B cell (primary cell): ENCODE data around the gene ARHGEF6. TPM values are rescaled to one million over a fixed set of nuclear protein-coding genes. Genes with fewer than 3 reads are reported as not detected.

Source experiments
- ATAC-seq: fragments of 200-7000 bp; cut with Tn5 transposase; one replicate; pipeline ENCODE4 v1.10.0; 2021; ENCODE audit warnings: low read depth, mild to moderate bottlenecking, moderate number of reproducible peaks, moderate library complexity
- CTCF ChIA-PET: fragments of 350-600 bp; sonication (Branson Sonifier 250); formaldehyde crosslinking; loops from one replicate; lab custom pipeline; 2021; ENCODE audit warnings: antibody characterized with exemption, inconsistent platforms; lab: Charles Lee
- POLR2A ChIA-PET: fragments of 350-600 bp; sonication (Branson Sonifier 250); formaldehyde crosslinking; loops from one replicate; lab custom pipeline; 2021; ENCODE audit warnings: antibody characterized with exemption; lab: Charles Lee
- DNase-seq: peaks from one replicate; pipeline ENCODE4 v3.0.0; 2013
- H2AFZ ChIP-seq: 2 replicates; pipeline ENCODE4 v1.6.1; 2012; ENCODE audit warnings: mild to moderate bottlenecking, low read depth, low read length; ENCODE audit not compliant: insufficient read depth, poor library complexity, severe bottlenecking
- H3K27ac ChIP-seq, 2 donors: 1 replicate in 1 of 2; 2 replicates in 1 of 2; pipeline ENCODE4 v1.5.1; 2012 to 2013; ENCODE audit warnings: low read length in 2 of 2, mild to moderate bottlenecking in 2 of 2, moderate library complexity in 1 of 2
- H3K27me3 ChIP-seq, 4 experiments: fragments of 200-600 bp in 1 of 4; sonication (generic) in 1 of 4; replicated peaks in 1 of 4; 1 replicate in 2 of 4; 2 replicates in 2 of 4; pipeline versions ENCODE4 v1.6.1 to v1.7.0; 2013 to 2016; ENCODE audit warnings: low read length in 3 of 4, mild to moderate bottlenecking in 2 of 4, mixed read lengths in 1 of 4, moderate library complexity in 1 of 4; ENCODE audit not compliant: insufficient read depth in 4 of 4, control insufficient read depth in 3 of 4; ENCODE audit errors: control extremely low read depth in 1 of 4
- H3K36me3 ChIP-seq, 2 experiments: replicated peaks in 1 of 2; 1 replicate in 1 of 2; 2 replicates in 1 of 2; pipeline versions ENCODE4 v1.6.1 to v1.7.1; 2013; ENCODE audit warnings: low read length in 1 of 2; ENCODE audit not compliant: insufficient read depth in 2 of 2, control insufficient read depth in 1 of 2; ENCODE audit errors: control extremely low read depth in 1 of 2, extremely low read depth in 1 of 2
- H3K4me1 ChIP-seq, 2 donors: fragments of 200-600 bp in 1 of 2; sonication (generic) in 1 of 2; 1 replicate in 1 of 2; 2 replicates in 1 of 2; pipeline versions ENCODE4 v1.5.1 to v1.6.1; 2013 to 2017; ENCODE audit warnings: low read length in 2 of 2; ENCODE audit not compliant: control insufficient read depth in 2 of 2, insufficient read depth in 2 of 2
- H3K4me2 ChIP-seq: replicated peaks from 2 replicates; pipeline ENCODE3; 2012; ENCODE audit warnings: mild to moderate bottlenecking, low read depth, low read length; ENCODE audit not compliant: poor library complexity, severe bottlenecking
- H3K4me3 ChIP-seq, 5 experiments: fragments of 200-600 bp in 1 of 5; sonication (generic) in 1 of 5; 1 replicate in 3 of 5; 2 replicates in 2 of 5; pipeline versions ENCODE4 v1.5.1 to v1.7.0; 2011 to 2016; ENCODE audit warnings: low read length in 4 of 5, mild to moderate bottlenecking in 4 of 5, low read depth in 2 of 5, control low read depth in 1 of 5, moderate library complexity in 1 of 5; ENCODE audit not compliant: insufficient read depth in 1 of 5; ENCODE audit errors: control extremely low read depth in 1 of 5, extremely low read depth in 1 of 5
- H3K79me2 ChIP-seq: fragments of 200-600 bp; sonication (generic); one replicate; pipeline ENCODE4 v1.6.0; 2016; ENCODE audit warnings: low read length; ENCODE audit not compliant: control insufficient read depth, insufficient read depth
- H3K9ac ChIP-seq: fragments of 200-600 bp; sonication (generic); 2 replicates; pipeline ENCODE4 v1.6.1; 2017; ENCODE audit warnings: mild to moderate bottlenecking, low read length, moderate library complexity
- H3K9me3 ChIP-seq, 3 donors: one replicate each; pipeline versions ENCODE4 v1.6.1 to v1.7.1; 2013; ENCODE audit warnings: low read length in 2 of 3; ENCODE audit not compliant: control insufficient read depth in 2 of 3, insufficient read depth in 1 of 3; ENCODE audit errors: control extremely low read depth in 1 of 3
- H4K20me1 ChIP-seq: 2 replicates; pipeline ENCODE4 v1.6.0; 2012; ENCODE audit warnings: mild to moderate bottlenecking, low read length; ENCODE audit not compliant: insufficient read depth, control insufficient read depth, poor library complexity, severe bottlenecking
- H3K27ac Mint-ChIP-seq: one replicate; pipeline ENCODE4 v1.8.0; 2021; ENCODE audit warnings: mixed read lengths
- H3K27me3 Mint-ChIP-seq: one replicate; pipeline ENCODE4 v1.8.0; 2021; ENCODE audit warnings: mixed read lengths
- H3K4me1 Mint-ChIP-seq: one replicate; pipeline ENCODE4 v1.8.0; 2021; ENCODE audit warnings: mixed read lengths
- H3K4me3 Mint-ChIP-seq: one replicate; pipeline ENCODE4 v1.8.0; 2021; ENCODE audit warnings: mixed read lengths
- H3K9me3 Mint-ChIP-seq: one replicate; pipeline ENCODE4 v1.8.0; 2022; ENCODE audit warnings: mixed read lengths; ENCODE audit not compliant: insufficient read depth
- CTCF ChIP-seq: fragments of 200-600 bp; IDR thresholded peaks from one replicate; pipeline ENCODE4 v1.8.0; 2022; ENCODE audit warnings: antibody characterized with exemption, mild to moderate bottlenecking
- EZH2 ChIP-seq: IDR thresholded peaks from 2 replicates; pipeline ENCODE4 v1.6.1; 2012; ENCODE audit warnings: borderline replicate concordance, low read depth, mild to moderate bottlenecking, moderate library complexity, low read length; ENCODE audit not compliant: insufficient read depth, poor library complexity, severe bottlenecking
- WGBS: methylation state at CpG from one replicate; pipeline ENCODE4 v1.1.5; 2013; ENCODE audit warnings: missing lambda C conversion rate; ENCODE audit not compliant: insufficient coverage; 5-methylcytosine and 5-hydroxymethylcytosine counted together
- intact Hi-C: fragments of 100-400 bp; cut with micrococcal nuclease; formaldehyde crosslinking; loops from one replicate; pipeline ENCODE4 v1.10.0; 2022
- polyA minus RNA-seq: library from RNA; depleted of rRNA, polyadenylated mRNA; stranded (reverse); fragments of >200 nt; gene quantifications from 2 replicates; pipeline ENCODE4 v1.2.3, GENCODE V29; 2012
- polyA plus RNA-seq: library from polyadenylated mRNA; depleted of rRNA; stranded (reverse); fragments of >200 nt; gene quantifications from 2 replicates; pipeline ENCODE4 v1.2.3, GENCODE V29; 2012
- total RNA-seq, 2 donors: library from RNA; stranded (reverse); fragments of 120-200 nt in 1 of 2; gene quantifications; 1 replicate in 1 of 2; 2 replicates in 1 of 2; pipeline versions ENCODE4 v1.2.3 to v1.2.4, GENCODE V29; 2013 to 2022

Gene ARHGEF6
- total RNA-seq = 43.4 and 45.6 TPM in 2 replicates
- total RNA-seq (2013) = 58.4 TPM
- 29.6 and 31.4 TPM in 2 replicates for polyA plus RNA-seq
- 24.6 and 29.3 TPM in 2 replicates for polyA minus RNA-seq

- ChIA-PET POLR2A (interaction anchor here (5.7 kb wide), 1 partner anchor 12 kb away, joined by 27 read pairs; no protein-coding TSS in a partner anchor), CTCF (interaction anchor here (1.8 kb wide), 1 partner anchor 13 kb away, joined by 8 read pairs; no protein-coding TSS in a partner anchor)
- ATAC-seq (peak; percentile 58), DNase-seq (peak; percentile 37)
- peaks cover 37% of the 10 kb centered on the region for H3K79me2 ChIP-seq
- H3K27ac ChIP-seq = peak within 1 kb of the TSS; percentile 71 to 88
- peak within 1 kb of the TSS; percentile 56 to 81 (median 63) for H3K4me3 ChIP-seq
- peaks cover 56% of the 10 kb centered on the region for H3K4me1 Mint-ChIP-seq
- 0% methylated on average over 3 of the region's 10 CpGs for WGBS
- peaks cover 0 to 2% of the 10 kb centered on the region in 2 experiments for H3K36me3 ChIP-seq
- no peaks in the 10 kb centered on the region for H3K27me3 ChIP-seq
- peak within 1 kb of the TSS; percentile 91 for H3K4me3 Mint-ChIP-seq
- no peaks in the 10 kb centered on the region for H3K27me3 Mint-ChIP-seq
- H3K27ac Mint-ChIP-seq = peak within 1 kb of the TSS; percentile 87
- intact Hi-C loops = loop anchor here (1.0 to 5.0 kb wide), 2 partner anchors 13 to 33 kb away; no protein-coding TSS in a partner anchor
- H3K9me3 Mint-ChIP-seq = no peaks in the 10 kb centered on the region
- H3K9ac ChIP-seq = peak within 1 kb of the TSS; percentile 74
- TF ChIP-seq EZH2 = no peak
- TF ChIP-seq CTCF = no peak
- no peaks in the 10 kb centered on the region for H4K20me1 ChIP-seq
- peak within 1 kb of the TSS; percentile 61 for H3K4me2 ChIP-seq
- peaks cover 30 to 41% of the 10 kb centered on the region in 2 donors for H3K4me1 ChIP-seq
- H2AFZ ChIP-seq = peak within 1 kb of the TSS; percentile 57
- peaks cover 0 to 3% (median 0%) of the 10 kb centered on the region in 3 donors for H3K9me3 ChIP-seq
Observed at GRCh38 chrX:136780763-136781162, at the start of gene ARHGEF6. Gene ARHGEF6, minus strand, starts transcription at chrX:136780932. Its CDS starts 50 bp downstream, at chrX:136780882.

- Mint-ChIP-seq H3K4me1 (no peaks in the 10 kb centered on the region), H3K9me3 (no peaks in the 10 kb centered on the region), H3K27me3 (no peaks in the 10 kb centered on the region), H3K27ac (no peak overlapping the region), H3K4me3 (no peak overlapping the region)
- no peak overlapping the region for H3K27ac ChIP-seq
- WGBS = 96% methylated on average over 4 of the region's 5 CpGs
- no peak overlapping the region for H2AFZ ChIP-seq
- CTCF ChIA-PET = no interaction called here
- no peaks in the 10 kb centered on the region for H3K27me3 ChIP-seq
- intact Hi-C loops = no loop called here
- no peak for TF ChIP-seq EZH2
- TF ChIP-seq CTCF = no peak
- no peaks in the 10 kb centered on the region for H3K79me2 ChIP-seq
- no peak overlapping the region for H3K4me2 ChIP-seq
- no peaks in the 10 kb centered on the region for H3K4me1 ChIP-seq
- no peak for DNase-seq
- no peak for ATAC-seq
- H3K4me3 ChIP-seq = no peak overlapping the region
- no peaks in the 10 kb centered on the region for H3K36me3 ChIP-seq
- no peak overlapping the region for H3K9ac ChIP-seq
- H4K20me1 ChIP-seq = no peaks in the 10 kb centered on the region
- POLR2A ChIA-PET = no interaction called here
- H3K9me3 ChIP-seq = no peaks in the 10 kb centered on the region
Observed at GRCh38 chrX:136829413-136829812, 48.7 kb upstream of the ARHGEF6 start.
